GM18951 (cell line): ENCODE results near the gene SPON1.

Experiments used
- POLR2A ChIP-seq: IDR thresholded peaks from 4 replicates; pipeline ENCODE4 v1.6.1; 2011; ENCODE audit warnings: mild to moderate bottlenecking; ENCODE audit not compliant: insufficient read length, insufficient read depth; ENCODE audit errors: extremely low read depth
- in situ Hi-C: fragments of 300-500 bp; cut with MboI; formaldehyde crosslinking; loops from one replicate; pipeline ENCODE4 v1.12.0; 2022; ENCODE audit warnings: low sequenced_read_pairs, mixed read lengths, inconsistent platforms; ENCODE audit not compliant: unreplicated experiment

SPON1 gene

DNA sequence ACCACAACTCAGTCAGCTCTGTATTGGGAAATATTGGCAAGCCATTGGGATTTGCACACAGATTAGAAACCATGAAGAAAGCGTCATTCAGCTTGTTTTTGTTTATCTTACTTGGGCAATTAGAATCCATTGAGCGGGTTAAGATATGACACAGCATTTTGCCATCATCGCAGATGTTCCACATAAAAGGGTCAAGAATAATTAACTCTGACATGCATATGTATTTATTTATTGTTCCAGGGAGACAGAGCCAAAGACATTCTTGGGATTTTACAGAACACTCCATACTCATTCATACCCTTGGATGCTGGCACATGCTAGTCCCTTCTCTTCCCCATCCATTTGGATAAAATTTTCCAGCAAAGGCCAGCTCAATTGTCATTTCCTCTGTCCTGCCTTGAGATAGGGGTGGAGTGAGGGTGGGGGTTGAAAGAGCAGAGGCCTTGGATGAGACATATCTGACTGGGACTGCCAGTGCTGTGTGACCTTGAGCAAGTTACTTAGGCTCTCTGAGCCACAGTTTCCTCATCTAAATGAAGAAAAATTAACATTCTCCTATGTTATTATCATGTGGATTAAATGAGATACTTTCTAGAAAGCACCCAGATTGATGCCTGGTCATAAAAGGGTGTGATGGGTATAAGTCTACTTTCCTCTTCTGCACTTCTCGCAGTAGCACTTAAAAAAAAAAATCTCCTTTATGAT lies 216.7 kb downstream of the SPON1 start:
- TF ChIP-seq POLR2A, result no peak
- in situ Hi-C loops, result no loop called here

DNA sequence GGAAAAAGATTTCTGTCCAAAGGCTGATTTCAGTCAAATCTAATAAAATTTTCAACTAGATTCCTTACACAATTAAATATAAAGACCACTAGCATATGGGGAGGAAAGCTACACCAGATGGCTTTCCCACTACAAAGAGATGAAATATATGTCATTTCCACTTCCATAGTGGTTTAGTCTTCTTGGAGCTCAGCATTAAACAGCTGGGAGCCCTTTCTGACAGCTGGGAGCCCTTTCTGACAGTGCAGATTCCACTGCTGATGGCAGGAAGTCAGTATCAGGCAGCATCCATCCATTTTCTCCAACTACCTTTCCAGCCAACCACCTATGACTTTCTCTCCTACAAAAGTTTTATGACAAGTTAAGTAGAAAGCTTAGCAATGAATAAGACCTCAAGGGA lies 218.6 kb downstream of the SPON1 start:
- no peak for TF ChIP-seq POLR2A
- in situ Hi-C loops, result no loop called here

DNA sequence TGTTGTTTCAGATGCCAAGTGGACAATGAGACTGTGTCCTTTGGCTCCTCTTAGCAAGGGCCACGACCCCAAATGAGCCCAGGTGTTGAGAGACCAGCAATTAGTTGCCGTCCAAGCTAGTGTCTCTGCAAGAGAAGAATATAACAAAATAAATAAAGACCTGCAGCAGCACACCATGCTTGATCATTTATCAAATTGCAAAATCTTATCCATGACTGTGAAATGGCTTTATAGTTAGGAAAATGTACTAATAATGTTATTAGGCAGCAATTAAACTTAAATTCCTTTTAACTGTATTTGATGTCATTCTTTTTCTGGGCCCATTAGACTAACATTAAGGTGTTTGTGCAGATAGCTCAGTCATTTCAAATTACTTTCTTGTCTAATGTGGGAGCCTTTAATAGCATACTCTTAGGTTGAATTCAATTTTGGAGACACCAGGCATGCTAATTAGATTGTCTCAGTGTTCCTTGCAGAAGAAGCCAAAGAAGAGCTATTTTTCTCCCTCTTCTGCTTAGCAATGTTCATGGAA lies 220.4 kb downstream of the SPON1 start:
- in situ Hi-C loops, result no loop called here
- no peak for TF ChIP-seq POLR2A

GRCh38 chr11:14184028-14184940 lies 221.8 kb downstream of the SPON1 start:
- in situ Hi-C loops, result no loop called here

DNA sequence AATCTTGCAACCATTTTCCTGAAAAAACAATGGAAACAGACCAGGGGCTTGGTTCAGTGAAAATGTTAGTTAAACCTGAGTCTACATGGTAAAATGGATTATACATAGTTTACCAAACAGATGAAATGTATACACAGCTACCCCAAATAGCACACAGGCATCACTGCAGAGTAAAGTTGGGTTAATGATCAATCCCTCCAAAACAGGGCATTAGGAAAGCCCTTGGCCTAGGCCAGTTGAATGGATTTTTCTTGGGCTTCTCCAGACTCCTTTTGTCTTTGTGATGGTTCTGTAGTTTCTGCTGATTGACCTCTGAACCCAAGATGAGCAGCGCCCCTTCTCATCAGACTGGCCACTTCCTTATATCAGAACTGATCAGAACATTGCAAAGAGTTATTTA lies 222.9 kb downstream of the SPON1 start:
- no peak for TF ChIP-seq POLR2A
- in situ Hi-C loops, result no loop called here

More at GRCh38 chr11:14184028-14184940, 221.8 kb downstream of the SPON1 start:
- no peak for TF ChIP-seq POLR2A

DNA sequence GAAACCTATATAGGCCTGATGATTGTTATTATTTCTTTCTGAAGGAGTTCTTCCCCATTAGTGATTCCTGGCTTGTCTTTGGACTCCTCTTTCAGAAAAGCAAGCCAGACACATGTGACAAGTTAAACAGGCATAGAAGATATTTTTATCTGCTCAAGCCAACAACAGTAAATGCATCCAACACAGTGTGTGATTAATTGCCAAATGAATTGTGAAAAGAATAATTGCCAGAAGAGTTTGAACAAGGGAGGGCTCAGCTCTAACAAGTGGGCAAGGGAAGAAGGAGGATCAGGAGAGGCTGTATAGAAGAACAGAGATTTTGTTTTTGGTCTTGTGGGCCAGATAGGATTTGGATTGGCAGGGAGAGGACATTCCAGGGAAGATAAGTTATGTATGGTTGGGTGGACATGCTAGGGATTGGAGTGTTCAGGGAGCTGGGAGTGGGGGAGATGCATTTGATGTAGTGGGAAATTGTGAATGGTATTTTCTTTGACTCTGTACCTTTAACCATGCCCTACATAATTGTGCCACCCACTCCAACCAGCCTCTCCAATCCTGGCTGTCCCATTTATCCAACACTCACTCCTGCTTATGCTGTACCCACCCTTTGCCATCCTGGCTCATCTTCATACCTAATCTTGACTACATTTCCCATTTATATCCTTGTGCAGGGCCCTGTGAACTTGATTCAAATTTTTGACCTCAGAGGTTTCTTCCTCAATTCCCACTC lies 223.7 kb downstream of the SPON1 start:
- TF ChIP-seq POLR2A, result no peak
- in situ Hi-C loops, result no loop called here

DNA sequence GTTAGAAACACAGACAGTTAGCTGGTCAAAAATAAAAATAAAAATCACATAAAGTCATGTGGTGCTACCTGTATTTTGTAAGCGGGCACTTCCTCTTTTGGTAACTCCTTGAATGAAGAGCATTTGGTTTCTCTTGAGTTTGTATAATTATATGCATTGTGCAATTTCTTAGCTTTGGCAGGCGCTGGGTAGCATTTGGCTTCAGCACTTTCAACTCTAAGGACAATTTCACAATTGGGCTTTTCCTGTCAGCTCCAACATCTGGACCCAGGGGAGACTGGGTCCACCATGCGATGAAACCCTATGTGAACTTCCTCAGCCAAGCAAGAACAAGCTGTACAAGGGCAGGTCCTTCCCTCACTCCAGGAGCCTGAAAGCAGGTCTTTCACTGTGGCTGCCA lies 227.4 kb downstream of the SPON1 start:
- no peak for TF ChIP-seq POLR2A
- in situ Hi-C loops, result no loop called here

DNA sequence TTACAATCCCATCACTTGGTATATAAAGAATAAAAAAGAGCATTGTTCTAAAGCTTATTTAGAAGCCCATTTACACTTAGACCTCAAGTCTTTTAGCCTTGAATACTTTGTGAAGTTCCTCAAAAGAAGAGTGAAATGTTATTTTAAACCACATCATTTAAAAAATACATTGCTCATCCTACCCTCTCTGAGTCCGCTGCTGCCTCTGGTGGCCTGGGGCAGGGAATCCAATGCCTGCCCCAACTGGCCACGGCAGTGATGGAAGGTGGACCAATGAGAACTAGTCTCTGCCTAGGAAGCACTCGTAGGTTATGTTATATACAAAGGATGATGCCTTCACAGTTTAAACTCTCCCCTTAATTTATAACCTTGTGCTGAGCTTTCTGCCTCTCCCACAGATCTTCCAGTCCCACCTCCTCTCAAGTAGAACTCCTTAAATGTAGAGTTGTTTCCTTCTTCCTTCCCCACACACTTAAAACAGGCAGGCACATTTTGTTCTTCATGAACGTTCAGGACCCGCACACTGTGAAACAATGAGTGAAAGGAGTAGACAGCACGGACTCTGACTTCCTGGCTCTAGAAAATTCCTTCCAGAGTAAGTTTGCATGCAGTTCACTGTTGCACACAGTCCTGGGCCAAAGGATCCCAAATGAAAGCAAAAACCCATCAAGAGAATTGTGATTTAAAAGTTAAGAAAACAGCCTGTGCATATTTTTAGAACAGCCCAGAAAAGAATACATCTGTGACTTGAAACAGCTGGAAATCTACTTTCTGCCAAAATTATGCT lies 228.7 kb downstream of the SPON1 start:
- in situ Hi-C loops, result no loop called here
- no peak for TF ChIP-seq POLR2A

DNA sequence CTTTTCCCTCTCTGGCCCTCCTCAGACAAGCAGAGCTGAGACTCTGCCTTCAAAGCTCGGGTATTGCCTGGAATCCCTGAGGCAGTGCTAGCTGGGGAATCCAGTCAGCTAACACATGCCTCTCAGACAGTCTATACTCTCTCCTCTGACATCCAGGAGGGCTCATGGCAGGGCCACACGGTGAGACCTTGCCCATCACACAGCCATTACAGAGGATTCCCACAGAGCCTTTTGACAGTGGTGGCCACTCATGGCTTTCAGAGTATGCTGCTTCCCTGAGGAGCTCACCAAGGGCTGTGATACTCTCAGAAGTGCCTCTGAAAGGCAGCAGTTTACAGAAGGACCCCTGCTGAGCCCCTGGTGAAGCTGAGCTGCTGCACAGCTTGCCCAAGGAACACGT lies 231.1 kb downstream of the SPON1 start:
- in situ Hi-C loops, result no loop called here
- no peak for TF ChIP-seq POLR2A

DNA sequence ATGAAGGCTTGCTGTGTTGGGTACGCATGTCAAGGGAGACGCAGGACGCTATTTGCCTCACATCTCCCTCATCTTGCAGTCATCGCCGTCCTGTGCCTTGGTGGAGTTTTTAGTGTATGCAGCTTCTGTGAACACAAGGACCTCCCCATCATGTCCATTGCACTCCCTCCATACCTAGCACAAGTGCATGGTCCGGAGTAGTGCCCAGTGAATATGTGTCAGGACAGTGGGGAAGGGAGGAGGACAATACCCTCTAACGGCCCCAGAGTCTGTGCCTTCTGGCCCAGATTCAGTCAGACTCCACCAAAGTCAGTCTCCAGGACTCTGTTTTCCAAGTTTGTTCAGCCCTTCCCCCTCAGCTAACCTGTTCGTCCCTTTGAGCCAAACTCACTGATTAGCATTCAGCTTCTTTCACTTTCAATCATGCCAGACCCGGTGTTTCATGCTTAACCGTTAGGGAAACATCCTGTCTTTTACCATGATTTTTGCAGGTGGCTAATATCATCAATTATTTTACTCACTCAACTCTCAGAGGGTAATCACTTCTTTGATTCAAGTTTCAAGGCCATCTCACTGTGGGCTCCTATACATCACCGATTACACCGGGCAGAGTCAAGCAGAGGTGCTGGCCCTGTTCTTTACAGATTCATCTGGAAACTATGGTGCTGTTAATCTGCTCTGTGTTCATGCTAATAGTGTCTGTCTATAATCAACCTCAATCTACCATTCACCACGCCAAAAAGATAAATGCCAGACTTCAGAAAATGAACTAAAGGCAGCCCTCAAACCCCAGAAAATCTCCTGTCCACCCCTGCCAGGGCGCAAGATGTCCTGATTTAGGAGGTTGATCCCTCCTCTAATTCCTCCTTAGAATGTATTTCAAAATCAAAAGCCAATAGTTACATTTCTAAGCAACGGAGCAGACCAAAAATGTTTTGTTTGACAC lies 240.0 kb downstream of the SPON1 start:
- in situ Hi-C loops, result no loop called here
- no peak for TF ChIP-seq POLR2A

- in situ Hi-C loops, result no loop called here
- TF ChIP-seq POLR2A, result no peak
Observed at GRCh38 chr11:14203321-14203720, 240.8 kb downstream of the SPON1 start.
